ENCODE data around the gene PLXNA4. TPM values are rescaled to one million over a fixed set of nuclear protein-coding genes. Genes with fewer than 3 reads are reported as not detected.
A peak's percentile ranks its signal among the peaks of the same experiment; 100 is the strongest.

PLXNA4 gene
- total RNA-seq, 2 donors from 2014 or later, result 2.1 to 8.2 TPM

- Histone ChIP-seq H3K4me1 (peaks cover 4% of the 10 kb centered on the region), H3K4me3 (no peak overlapping the region), H3K9me3 (no peaks in the 10 kb centered on the region), H3K27ac (no peak overlapping the region), H3K36me3 (replicated peaks in 1 of 2; ENCODE audit: insufficient read depth in 1 of 2, low read depth in 2 of 2) (no peaks in the 10 kb centered on the region), H3K27me3 (no peaks in the 10 kb centered on the region)
- intact Hi-C loops (cut with DNase I), result no loop called here
- ATAC-seq, result no peak
- no peak for TF ChIP-seq CTCF (IDR thresholded peaks at IDR 0.05)
- TF ChIP-seq POLR2A (IDR thresholded peaks at IDR 0.05), result no peak
- 33 to 49% methylated on average over 2 to 3 of the region's 3 CpGs for WGBS, 2 donors
- no peak for DNase-seq
Observed at GRCh38 chr7:132322970-132323369, 253.3 kb downstream of the PLXNA4 start.

GRCh38 chr7:132321387-132321786, 254.9 kb downstream of the PLXNA4 start:
- ATAC-seq (no peak), DNase-seq (no peak)
- Histone ChIP-seq H3K4me1 (peaks cover 4% of the 10 kb centered on the region), H3K4me3 (no peak overlapping the region), H3K9me3 (no peaks in the 10 kb centered on the region), H3K27me3 (no peaks in the 10 kb centered on the region), H3K36me3 (replicated peaks in 1 of 2; ENCODE audit: insufficient read depth in 1 of 2, low read depth in 2 of 2) (no peaks in the 10 kb centered on the region), H3K27ac (no peak overlapping the region)
- WGBS, 2 donors, result 46 to 52% methylated on average over 6 of the region's 6 CpGs
- TF ChIP-seq CTCF (IDR thresholded peaks at IDR 0.05), result no peak
- TF ChIP-seq POLR2A (IDR thresholded peaks at IDR 0.05), result no peak
- intact Hi-C loops (cut with DNase I), result no loop called here

- WGBS, 2 donors, result 35 to 38% methylated on average over 6 of the region's 6 CpGs
- H3K27me3 ChIP-seq, result no peaks in the 10 kb centered on the region
- no peak for DNase-seq
- intact Hi-C loops (cut with DNase I), result loop anchor here (5.0 kb wide), 1 partner anchor 258 kb away; the partner anchor contains the start of gene PLXNA4
- no peak overlapping the region for H3K27ac ChIP-seq
- H3K4me1 ChIP-seq, result peaks cover 4% of the 10 kb centered on the region
- H3K9me3 ChIP-seq, result no peaks in the 10 kb centered on the region
- no peak for ATAC-seq
- TF ChIP-seq CTCF (IDR thresholded peaks at IDR 0.05) (no peak), POLR2A (IDR thresholded peaks at IDR 0.05) (no peak)
- H3K4me3 ChIP-seq, result no peak overlapping the region
- no peaks in the 10 kb centered on the region for H3K36me3 ChIP-seq (replicated peaks in 1 of 2; ENCODE audit: insufficient read depth in 1 of 2, low read depth in 2 of 2)
Observed at GRCh38 chr7:132319481-132319880, 256.8 kb downstream of the PLXNA4 start.

GRCh38 chr7:132318352-132319318, 257.6 kb downstream of the PLXNA4 start:
- ATAC-seq, result peak; percentile 87
- Histone ChIP-seq H3K9me3 (no peaks in the 10 kb centered on the region), H3K27me3 (no peaks in the 10 kb centered on the region), H3K4me1 (peaks cover 4% of the 10 kb centered on the region), H3K27ac (no peak overlapping the region), H3K4me3 (no peak overlapping the region), H3K36me3 (replicated peaks in 1 of 2; ENCODE audit: insufficient read depth in 1 of 2, low read depth in 2 of 2) (no peaks in the 10 kb centered on the region)
- DNase-seq, result peak; percentile 83 to 88 (median 85)
- TF ChIP-seq POLR2A (IDR thresholded peaks at IDR 0.05) (no peak), CTCF (IDR thresholded peaks at IDR 0.05) (peak; percentile 75 to 91 (median 89))
- intact Hi-C loops (cut with DNase I), result loop anchor here (5.0 kb wide), 1 partner anchor 259 kb away; the partner anchor contains the start of gene PLXNA4
- WGBS, 2 donors, result 5 to 6% methylated on average over 19 to 20 of the region's 20 CpGs

Measured in body of pancreas (tissue), 4 donors.